GM13977 (cell line): ENCODE data around the gene RXRA.

Experiments
- DNase-seq: peaks from one replicate; pipeline ENCODE4 v3.0.0; 2012; ENCODE audit warnings: low spot score
- CTCF ChIP-seq: IDR thresholded peaks from 2 replicates; pipeline ENCODE4 v1.5.1; 2012; ENCODE audit warnings: mild to moderate bottlenecking, control low read depth; ENCODE audit not compliant: insufficient read depth; ENCODE audit errors: extremely low read depth, missing control alignments
- in situ Hi-C: fragments of 300-500 bp; cut with MboI; formaldehyde crosslinking; loops from one replicate; pipeline ENCODE4 v1.12.0; 2022; ENCODE audit warnings: low sequenced_read_pairs, low pct_unique_long_range_greater_than_20kb, mixed read lengths, inconsistent platforms; ENCODE audit not compliant: unreplicated experiment

The RXRA gene

GRCh38 chr9:134359493-134360179, 33.4 kb downstream of the RXRA start:
- TF ChIP-seq CTCF: no peak
- in situ Hi-C loops: no loop called here

GRCh38 chr9:134360180-134360759, 34.0 kb downstream of the RXRA start:
- DNase-seq: no peak
- in situ Hi-C loops: no loop called here
- TF ChIP-seq CTCF: no peak

More at GRCh38 chr9:134359493-134360179, 33.4 kb downstream of the RXRA start:
- DNase-seq: no peak

DNA sequence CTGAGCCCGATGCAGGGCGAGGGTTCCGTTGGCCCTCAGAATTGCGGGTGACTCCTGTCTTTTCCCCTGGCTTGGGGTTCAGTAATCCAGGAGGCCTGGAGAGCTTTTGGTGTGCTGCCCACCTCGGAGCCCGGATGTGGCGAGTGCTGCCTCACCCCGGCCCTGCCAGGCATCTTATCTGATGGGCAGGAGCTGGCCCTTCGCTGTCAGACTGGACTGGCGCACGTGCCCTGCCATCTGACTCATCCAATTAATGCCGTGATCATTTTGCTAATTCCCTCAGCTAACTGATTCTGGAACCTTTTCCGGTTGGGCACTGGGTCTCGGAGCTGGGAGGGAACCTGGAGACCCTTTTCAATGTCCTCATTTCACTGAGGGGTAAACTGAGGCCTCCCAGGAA, 34.6 kb downstream of the RXRA start:
- no peak for TF ChIP-seq CTCF
- DNase-seq: no peak
- in situ Hi-C loops: no loop called here

GRCh38 chr9:134361426-134361825, 35.2 kb downstream of the RXRA start:
- no peak for DNase-seq
- in situ Hi-C loops: no loop called here
- no peak for TF ChIP-seq CTCF

- in situ Hi-C loops: no loop called here
- TF ChIP-seq CTCF: no peak
- no peak for DNase-seq
Measured at GRCh38 chr9:134361843-134362414, 35.7 kb downstream of the RXRA start.

- TF ChIP-seq CTCF: no peak
- in situ Hi-C loops: no loop called here
- no peak for DNase-seq
Measured at GRCh38 chr9:134363450-134363849, 37.2 kb downstream of the RXRA start.
